ENCODE data around the gene RAPGEF4.

- TF ChIP-seq POLR2AphosphoS5 (IDR thresholded peaks at IDR 0.05; ENCODE audit: control insufficient read depth, insufficient read depth, low read depth, low read length) (no peak), NFYB (IDR thresholded peaks at IDR 0.05; ENCODE audit: extremely low read depth, insufficient read length) (no peak), HCFC1 (IDR thresholded peaks at IDR 0.05; ENCODE audit: low read depth, low read length) (no peak), ETV6 (IDR thresholded peaks at IDR 0.05; ENCODE audit: borderline replicate concordance in 1 of 2, low read depth in 2 of 2, low read length in 1 of 2) (no peak), ETV6 (CRISPR knock-in tag; IDR thresholded peaks at IDR 0.05; ENCODE audit: borderline replicate concordance) (no peak), ZNF274 (IDR thresholded peaks at IDR 0.05; ENCODE audit: borderline replicate concordance, low read depth, low read length) (no peak), FIP1L1 (IDR thresholded peaks at IDR 0.05; ENCODE audit: low read depth, low read length, poor library complexity, severe bottlenecking) (no peak), JUND (IDR thresholded peaks at IDR 0.05; ENCODE audit: borderline replicate concordance, low read depth, low read length) (no peak), JUND (tag; IDR thresholded peaks at IDR 0.05; ENCODE audit: borderline replicate concordance, low read depth, low read length) (no peak), ZHX1 (conservative IDR thresholded peaks at IDR 0.05; ENCODE audit: low read length) (no peak), SMC3 (conservative IDR thresholded peaks at IDR 0.05; ENCODE audit: insufficient read depth, low read depth, low read length) (no peak), CTCF (IDR thresholded peaks at IDR 0.05 in 2 of 3, conservative IDR thresholded peaks at IDR 0.05 in 1 of 3; ENCODE audit: insufficient read depth in 2 of 3, low read depth in 1 of 3, low read length in 3 of 3) (no peak), RBBP5 (IDR thresholded peaks at IDR 0.05; ENCODE audit: borderline replicate concordance, insufficient read depth, low read length, poor library complexity, severe bottlenecking) (no peak), HNRNPL (IDR thresholded peaks at IDR 0.05; ENCODE audit: low read depth, low read length) (no peak), E2F5 (CRISPR knock-in tag; IDR thresholded peaks at IDR 0.05) (no peak)
- TF ChIP-seq, protein P1, sequence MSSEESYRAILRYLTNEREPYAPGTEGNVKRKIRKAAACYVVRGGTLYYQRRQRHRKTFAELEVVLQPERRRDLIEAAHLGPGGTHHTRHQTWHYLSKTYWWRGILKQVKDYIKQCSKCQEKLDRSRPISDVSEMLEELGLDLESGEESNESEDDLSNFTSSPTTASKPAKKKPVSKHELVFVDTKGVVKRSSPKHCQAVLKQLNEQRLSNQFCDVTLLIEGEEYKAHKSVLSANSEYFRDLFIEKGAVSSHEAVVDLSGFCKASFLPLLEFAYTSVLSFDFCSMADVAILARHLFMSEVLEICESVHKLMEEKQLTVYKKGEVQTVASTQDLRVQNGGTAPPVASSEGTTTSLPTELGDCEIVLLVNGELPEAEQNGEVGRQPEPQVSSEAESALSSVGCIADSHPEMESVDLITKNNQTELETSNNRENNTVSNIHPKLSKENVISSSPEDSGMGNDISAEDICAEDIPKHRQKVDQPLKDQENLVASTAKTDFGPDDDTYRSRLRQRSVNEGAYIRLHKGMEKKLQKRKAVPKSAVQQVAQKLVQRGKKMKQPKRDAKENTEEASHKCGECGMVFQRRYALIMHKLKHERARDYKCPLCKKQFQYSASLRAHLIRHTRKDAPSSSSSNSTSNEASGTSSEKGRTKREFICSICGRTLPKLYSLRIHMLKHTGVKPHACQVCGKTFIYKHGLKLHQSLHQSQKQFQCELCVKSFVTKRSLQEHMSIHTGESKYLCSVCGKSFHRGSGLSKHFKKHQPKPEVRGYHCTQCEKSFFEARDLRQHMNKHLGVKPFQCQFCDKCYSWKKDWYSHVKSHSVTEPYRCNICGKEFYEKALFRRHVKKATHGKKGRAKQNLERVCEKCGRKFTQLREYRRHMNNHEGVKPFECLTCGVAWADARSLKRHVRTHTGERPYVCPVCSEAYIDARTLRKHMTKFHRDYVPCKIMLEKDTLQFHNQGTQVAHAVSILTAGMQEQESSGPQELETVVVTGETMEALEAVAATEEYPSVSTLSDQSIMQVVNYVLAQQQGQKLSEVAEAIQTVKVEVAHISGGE (CRISPR knock-in tag; IDR thresholded peaks at IDR 0.05), result no peak
These were observed 38.7 kb downstream of the RAPGEF4 start for GRCh38 chr2:172774302-172774701.

Measured in K562 (cell line).